HepG2 (cell line): ENCODE data around the gene VCPKMT. TPM values are rescaled to one million over a fixed set of nuclear protein-coding genes. Genes with fewer than 3 reads are reported as not detected.

Experiments used
- ATAC-seq: fragments of 200-7000 bp; cut with Tn5 transposase; 3 replicates; pipeline ENCODE4 v1.9.1; 2020; ENCODE audit warnings: mild to moderate bottlenecking, moderate library complexity
- BruUV-seq: library from RNA; stranded (reverse); fragments of 400-500 nt; replicated peaks from 2 replicates; lab custom pipeline; 2021; lab: Mats Ljungman, UMichigan
- CTCF ChIA-PET: fragments of 300-600 bp; formaldehyde crosslinking; extraction: SDS; loops from one replicate; lab custom pipeline; 2021; ENCODE audit warnings: low total read pairs, inconsistent platforms, low intra/inter-chr PET ratio; lab: Yijun Ruan, JAX
- POLR2A ChIA-PET: fragments of 350-600 bp; sonication (Branson Sonifier 250); formaldehyde crosslinking; loops from one replicate; lab custom pipeline; 2020; ENCODE audit warnings: antibody characterized with exemption, inconsistent platforms; lab: Yijun Ruan, JAX
- DNase-seq: peaks from one replicate; pipeline ENCODE4 v3.0.0-alpha.2; 2015; ENCODE audit warnings: low spot score
- FAIRE-seq: peaks from 3 replicates; lab custom pipeline; 2011; peaks lifted over from hg19 to GRCh38; lab: Jason Lieb, UNC
- H2AFZ ChIP-seq: one replicate; pipeline ENCODE4 v1.6.1; 2011; ENCODE audit warnings: low read length, inconsistent platforms
- H3K27ac ChIP-seq: fragments of 300-600 bp; 3 replicates; pipeline ENCODE4 v1.8.0; 2011; ENCODE audit warnings: mixed run types, mild to moderate bottlenecking, mixed read lengths, low read length, inconsistent platforms; ENCODE audit not compliant: insufficient read depth; ENCODE audit errors: extremely low read length
- H3K27me3 ChIP-seq, 2 experiments: fragments of 200-600 bp in 1 of 2; 2 replicates in 1 of 2; 3 replicates in 1 of 2; pipeline versions ENCODE4 v1.6.0 to v1.8.0; 2011; ENCODE audit warnings: low read length in 2 of 2, mild to moderate bottlenecking in 2 of 2, moderate library complexity in 2 of 2, inconsistent platforms in 1 of 2; ENCODE audit not compliant: insufficient read depth in 2 of 2, control insufficient read depth in 1 of 2
- H3K36me3 ChIP-seq, 2 experiments: fragments of 200-600 bp in 1 of 2; replicated peaks in 1 of 2; 2 replicates in 1 of 2; 3 replicates in 1 of 2; pipeline versions ENCODE4 v1.5.1 to v1.8.0; 2011; ENCODE audit warnings: low read length in 2 of 2, inconsistent platforms in 1 of 2; ENCODE audit not compliant: insufficient read depth in 2 of 2, control insufficient read depth in 1 of 2
- H3K4me1 ChIP-seq: 2 replicates; pipeline ENCODE4 v1.5.1; 2012; ENCODE audit warnings: low read length, inconsistent platforms; ENCODE audit not compliant: insufficient read depth
- H3K4me2 ChIP-seq: 2 replicates; pipeline ENCODE4 v1.6.0; 2011; ENCODE audit warnings: low read depth, low read length, inconsistent platforms
- H3K4me3 ChIP-seq, 3 experiments: fragments of 200-600 bp in 1 of 3; sonication (generic), shearing (Covaris generic) in 1 of 3; replicated peaks in 1 of 3; 2 replicates each; pipeline ENCODE4 v1.5.1; 2011 to 2016; ENCODE audit warnings: low read length in 3 of 3, inconsistent platforms in 2 of 3, low read depth in 2 of 3, mild to moderate bottlenecking in 2 of 3, control low read depth in 1 of 3, mixed read lengths in 1 of 3; ENCODE audit not compliant: insufficient read depth in 1 of 3
- H3K79me2 ChIP-seq: one replicate; pipeline ENCODE4 v1.6.1; 2011; ENCODE audit warnings: low read length, inconsistent platforms; ENCODE audit not compliant: insufficient read depth
- H3K9ac ChIP-seq: 2 replicates; pipeline ENCODE4 v1.6.0; 2011; ENCODE audit warnings: mild to moderate bottlenecking, low read depth, low read length, inconsistent platforms; ENCODE audit not compliant: insufficient read depth
- H3K9me3 ChIP-seq: 2 replicates; pipeline ENCODE4 v1.5.1; 2012; ENCODE audit warnings: mild to moderate bottlenecking, low read length
- H4K20me1 ChIP-seq: 2 replicates; pipeline ENCODE4 v1.6.0; 2011; ENCODE audit warnings: inconsistent platforms, mild to moderate bottlenecking, low read length, moderate library complexity; ENCODE audit not compliant: insufficient read depth
- ADNP ChIP-seq: sonication (generic); formaldehyde crosslinking; IDR thresholded peaks from 2 replicates; pipeline ENCODE4 v1.4.0; 2020; ENCODE audit warnings: missing genetic modification reagents
- BATF2 ChIP-seq: sonication (generic); formaldehyde crosslinking; IDR thresholded peaks from 2 replicates; pipeline ENCODE4 v1.8.0; 2022; ENCODE audit warnings: mild to moderate bottlenecking, missing genetic modification reagents, moderate library complexity
- DR1 ChIP-seq: sonication (generic); formaldehyde crosslinking; IDR thresholded peaks from 2 replicates; pipeline ENCODE4 v1.8.0; 2021; ENCODE audit warnings: mild to moderate bottlenecking, missing genetic modification reagents, inconsistent platforms
- ELF3 ChIP-seq: IDR thresholded peaks from 2 replicates; pipeline ENCODE4 v1.6.1; 2016; ENCODE audit warnings: missing genetic modification reagents, missing compliant biosample characterization
- FOSL1 ChIP-seq: sonication (generic); formaldehyde crosslinking; IDR thresholded peaks from 2 replicates; pipeline ENCODE4 v1.9.0; 2021; ENCODE audit warnings: missing genetic modification reagents, borderline replicate concordance
- JARID2 ChIP-seq: sonication (generic); formaldehyde crosslinking; IDR thresholded peaks from 2 replicates; pipeline ENCODE4 v1.8.1; 2023; ENCODE audit warnings: missing genetic modification reagents, inconsistent platforms; ENCODE audit not compliant: insufficient replicate concordance
- KDM6A ChIP-seq: IDR thresholded peaks from 2 replicates; pipeline ENCODE4 v1.6.1; 2016; ENCODE audit warnings: low read depth
- NFYB ChIP-seq: sonication (generic); formaldehyde crosslinking; IDR thresholded peaks from 2 replicates; pipeline ENCODE4 v1.4.0; 2020; ENCODE audit warnings: missing genetic modification reagents
- POLR2G ChIP-seq: fragments of 200-400 bp; formaldehyde crosslinking; IDR thresholded peaks from 2 replicates; pipeline ENCODE4 v1.6.1; 2018; ENCODE audit warnings: mild to moderate bottlenecking, low read depth, low read length, moderate library complexity
- THAP11 ChIP-seq: IDR thresholded peaks from 2 replicates; pipeline ENCODE4 v1.6.1; 2016; ENCODE audit warnings: missing biosample characterization, missing genetic modification reagents
- TSC22D2 ChIP-seq: sonication (generic); formaldehyde crosslinking; IDR thresholded peaks from 2 replicates; pipeline ENCODE4 v1.5.1; 2020; ENCODE audit warnings: missing genetic modification reagents, mild to moderate bottlenecking, borderline replicate concordance
- ZFP41 ChIP-seq: sonication (generic); formaldehyde crosslinking; IDR thresholded peaks from 2 replicates; pipeline ENCODE4 v1.4.0; 2020; ENCODE audit warnings: mild to moderate bottlenecking, missing genetic modification reagents, borderline replicate concordance
- ZFP62 ChIP-seq: sonication (generic); formaldehyde crosslinking; IDR thresholded peaks from 2 replicates; pipeline ENCODE4 v1.4.0; 2020; ENCODE audit warnings: missing genetic modification reagents
- ZNF317 ChIP-seq: sonication (generic); formaldehyde crosslinking; IDR thresholded peaks from 2 replicates; pipeline ENCODE4 v1.5.0; 2020; ENCODE audit warnings: mild to moderate bottlenecking, missing genetic modification reagents
- ZNF644 ChIP-seq: IDR thresholded peaks from 2 replicates; pipeline ENCODE4 v1.6.1; 2016; ENCODE audit warnings: low read depth
- ZNF761 ChIP-seq: sonication (generic); formaldehyde crosslinking; conservative IDR thresholded peaks from 2 replicates; pipeline ENCODE4 v1.4.0; 2020; ENCODE audit warnings: mild to moderate bottlenecking, missing genetic modification reagents
- WGBS: methylation state at CpG from one replicate; pipeline ENCODE4 v1.1.6; 2017; ENCODE audit warnings: low lambda C conversion rate; 5-methylcytosine and 5-hydroxymethylcytosine counted together
- in situ Hi-C: cut with HindIII; loops from 2 replicates; pipeline ENCODE4 v1.10.0; 2017; ENCODE audit warnings: low pct_unique_long_range_greater_than_20kb; ENCODE audit not compliant: extremely low pct_ligation_motif_present
- intact Hi-C: fragments of 100-400 bp; cut with micrococcal nuclease; formaldehyde crosslinking; loops from one replicate; pipeline ENCODE4 v1.10.0; 2022; ENCODE audit not compliant: unreplicated experiment
- polyA plus RNA-seq, 8 experiments: library from polyadenylated mRNA; depleted of rRNA in 3 of 8; stranded (reverse) in 7 of 8; unstranded in 1 of 8; fragments of >200 nt; fragmentation: Illumina TruSeq in 4 of 8; extraction: Trizol in 4 of 8; gene quantifications; 2 replicates each; pipeline versions ENCODE4 v1.2.1 to v1.2.3, GENCODE V29; 2011 to 2016; ENCODE audit warnings: low read depth in 4 of 8, missing spikeins in 1 of 8, mixed read lengths in 1 of 8; ENCODE audit not compliant: insufficient read depth in 1 of 8
- total RNA-seq, 5 experiments: library from RNA; depleted of rRNA; stranded (reverse); fragments of >200 nt; fragmentation: Illumina TruSeq; extraction: Trizol; gene quantifications; 2 replicates each; pipeline ENCODE4 v1.2.3, GENCODE V29; 2016; ENCODE audit warnings: low read depth in 1 of 5

The VCPKMT gene
- total and polyA plus RNA-seq, 2 of the 13 experiments (the other 11 are each of a cell fraction or from before 2014, with no cell fraction given), result 3.9 to 5.4 TPM

- FAIRE-seq, result no peak
- intact Hi-C loops, result no loop called here
- no peak overlapping the region for H3K27ac ChIP-seq
- 69% methylated on average over 6 of the region's 7 CpGs for WGBS
- H3K4me2 ChIP-seq, result no peak overlapping the region
- H3K36me3 ChIP-seq, result no peaks in the 10 kb centered on the region
- H3K4me1 ChIP-seq, result peaks cover 6% of the 10 kb centered on the region; the same call in 1 of the 2 replicates
- H3K9me3 ChIP-seq, result no peaks in the 10 kb centered on the region
- no peaks in the 10 kb centered on the region for H3K79me2 ChIP-seq
- peaks cover 2 to 3% of the 10 kb centered on the region in 2 experiments; a peak in 1 of 5 replicates for H3K27me3 ChIP-seq
- ATAC-seq, result peak; percentile 50
- BruUV-seq, result no TSS peak
- TF ChIP-seq DR1 (CRISPR knock-in tag), result no peak
- TF ChIP-seq ZNF761, result no peak
- TF ChIP-seq ZFP62 (CRISPR knock-in tag), result no peak
- no peak for TF ChIP-seq THAP11 (CRISPR knock-in tag)
- TF ChIP-seq KDM6A (CRISPR knock-in tag), result no peak
- TF ChIP-seq ZFP41, result no peak
- TF ChIP-seq ELF3, result no peak
- no peak for TF ChIP-seq TSC22D2 (CRISPR knock-in tag)
- TF ChIP-seq FOSL1 (CRISPR knock-in tag), result no peak
- no peak for TF ChIP-seq JARID2 (CRISPR knock-in tag)
- TF ChIP-seq ZNF317 (CRISPR knock-in tag), result no peak
- TF ChIP-seq BATF2 (CRISPR knock-in tag), result no peak
- TF ChIP-seq ZNF644 (CRISPR knock-in tag), result no peak
- TF ChIP-seq POLR2G, result no peak
- TF ChIP-seq NFYB (CRISPR knock-in tag), result no peak
- no peak for TF ChIP-seq ADNP
- TF ChIP-seq, all 625 proteins: peak for 0
- no peak for DNase-seq
- H3K9ac ChIP-seq, result no peak overlapping the region
- no peaks in the 10 kb centered on the region for H4K20me1 ChIP-seq
- in situ Hi-C loops, result no loop called here
- no peak overlapping the region for H3K4me3 ChIP-seq
- ChIA-PET POLR2A (no interaction called here), CTCF (no interaction called here)
- no peak overlapping the region for H2AFZ ChIP-seq
These were observed 25.0 kb downstream of the VCPKMT start for GRCh38 chr14:50091240-50091913.
